Measurements from ENCODE around the gene NLRP3. TPM values are rescaled to one million over a fixed set of nuclear protein-coding genes. Genes with fewer than 3 reads are reported as not detected.
"Not testable (repeated sequence)": the region's sequence is repeated elsewhere in the genome, so short reads cannot be mapped to it uniquely, and the experiment has no call there.

Gene NLRP3
- total RNA-seq: not detected in 2 replicates

GRCh38 chr1:247415423-247416361 is at the start of gene NLRP3:
TSS of gene NLRP3 (plus strand) at chr1:247416173. CDS start at chr1:247418801, 2,628 bp downstream.
- no peak for DNase-seq (ENCODE audit: low read depth, low spot score)

- not testable (repeated sequence) for DNase-seq (ENCODE audit: low read depth, low spot score)
These were observed 49.6 kb upstream of the NLRP3 start for GRCh38 chr1:247366345-247366744.

GRCh38 chr1:247366926-247367645 is 48.9 kb upstream of the NLRP3 start:
- DNase-seq (ENCODE audit: low read depth, low spot score): no peak

- no peak for DNase-seq (ENCODE audit: low read depth, low spot score)
These were observed 48.1 kb upstream of the NLRP3 start for GRCh38 chr1:247367786-247368422.

GRCh38 chr1:247368490-247369145 is 47.4 kb upstream of the NLRP3 start:
- DNase-seq (ENCODE audit: low read depth, low spot score): no peak

GRCh38 chr1:247370786-247371732 is 44.9 kb upstream of the NLRP3 start:
- no peak for DNase-seq (ENCODE audit: low read depth, low spot score)

GRCh38 chr1:247371801-247372259 is 44.1 kb upstream of the NLRP3 start:
- DNase-seq (ENCODE audit: low read depth, low spot score): no peak

GRCh38 chr1:247373721-247374141 is 42.2 kb upstream of the NLRP3 start:
- no peak for DNase-seq (ENCODE audit: low read depth, low spot score)

- DNase-seq (ENCODE audit: low read depth, low spot score): not testable (repeated sequence)
These were observed 41.2 kb upstream of the NLRP3 start for GRCh38 chr1:247374651-247375334.

GRCh38 chr1:247375747-247376146 is 40.2 kb upstream of the NLRP3 start:
- DNase-seq (ENCODE audit: low read depth, low spot score): no peak

- DNase-seq (ENCODE audit: low read depth, low spot score): no peak
These were observed 39.3 kb upstream of the NLRP3 start for GRCh38 chr1:247376659-247377058.

- not testable (repeated sequence) for DNase-seq (ENCODE audit: low read depth, low spot score)
These were observed 38.3 kb upstream of the NLRP3 start for GRCh38 chr1:247377656-247378055.

- no peak for DNase-seq (ENCODE audit: low read depth, low spot score)
These were observed 37.5 kb upstream of the NLRP3 start for GRCh38 chr1:247378334-247379073.

GRCh38 chr1:247385283-247385682 is 30.7 kb upstream of the NLRP3 start:
- no peak for DNase-seq (ENCODE audit: low read depth, low spot score)

- no peak for DNase-seq (ENCODE audit: low read depth, low spot score)
These were observed 29.8 kb upstream of the NLRP3 start for GRCh38 chr1:247386217-247386616.

GRCh38 chr1:247386687-247387086 is 29.3 kb upstream of the NLRP3 start:
- no peak for DNase-seq (ENCODE audit: low read depth, low spot score)

GRCh38 chr1:247387096-247387495 is 28.9 kb upstream of the NLRP3 start:
- no peak for DNase-seq (ENCODE audit: low read depth, low spot score)

- no peak for DNase-seq (ENCODE audit: low read depth, low spot score)
These were observed 28.4 kb upstream of the NLRP3 start for GRCh38 chr1:247387565-247387964.

Measured in pulmonary artery endothelial cell (primary cell).